Naive thymus-derived CD8-positive, alpha-beta T cell (primary cell): ENCODE results near the gene SPTSSA. TPM values are rescaled to one million over a fixed set of nuclear protein-coding genes. Genes with fewer than 3 reads are reported as not detected.
"Not testable (repeated sequence)": the region's sequence is repeated elsewhere in the genome, so short reads cannot be mapped to it uniquely, and the experiment has no call there.

ENCODE experiments used
- ATAC-seq, 2 donors: fragments of 150-1000 bp; cut with Tn5 transposase in 1 of 2; sonication (Bioruptor Pico), chemical (Tn5 transposase) in 1 of 2; 1 replicate in 1 of 2; 2 replicates in 1 of 2; pipeline ENCODE4 v1.10.0; 2021; ENCODE audit warnings: mild to moderate bottlenecking in 2 of 2, moderate library complexity in 2 of 2
- POLR2A ChIA-PET: fragments of 350-600 bp; sonication (Branson Sonifier 250); formaldehyde crosslinking; loops from one replicate; lab custom pipeline; 2021; ENCODE audit warnings: antibody characterized with exemption; lab: Charles Lee
- DNase-seq, 10 donors: peaks; one replicate each; pipeline versions ENCODE4 v3.0.0 to v3.0.0-alpha.2; 2020 to 2022
- H3K27ac Mint-ChIP-seq, 10 donors: one replicate each; pipeline ENCODE4 v1.8.0; 2020 to 2022; ENCODE audit warnings: mild to moderate bottlenecking in 10 of 10, mixed read lengths in 10 of 10, moderate library complexity in 4 of 10, inconsistent platforms in 1 of 10
- H3K27me3 Mint-ChIP-seq, 5 donors: one replicate each; pipeline ENCODE4 v1.8.0; 2021 to 2022; ENCODE audit warnings: mixed read lengths in 5 of 5
- H3K36me3 Mint-ChIP-seq, 3 donors: one replicate each; pipeline ENCODE4 v1.8.0; 2020 to 2022; ENCODE audit warnings: mixed read lengths in 3 of 3, mild to moderate bottlenecking in 2 of 3, inconsistent platforms in 1 of 3
- H3K4me1 Mint-ChIP-seq, 4 donors: one replicate each; pipeline ENCODE4 v1.8.0; 2021 to 2022; ENCODE audit warnings: mixed read lengths in 4 of 4
- H3K4me3 Mint-ChIP-seq, 10 donors: one replicate each; pipeline ENCODE4 v1.8.0; 2020 to 2022; ENCODE audit warnings: mild to moderate bottlenecking in 10 of 10, mixed read lengths in 10 of 10, moderate library complexity in 6 of 10, inconsistent platforms in 1 of 10
- H3K9me3 Mint-ChIP-seq, 9 donors: one replicate each; pipeline ENCODE4 v1.8.0; 2020 to 2022; ENCODE audit warnings: mixed read lengths in 9 of 9, mild to moderate bottlenecking in 3 of 9, inconsistent platforms in 1 of 9, moderate library complexity in 1 of 9
- polyA plus RNA-seq, 3 donors: library from polyadenylated mRNA; unstranded; fragments of 300-500 nt; fragmentation: Illumina TruSeq; gene quantifications; one replicate each; pipeline ENCODE4 v1.2.3, GENCODE V29; 2021
- total RNA-seq, 8 experiments: library from RNA in 2 of 8; stranded (reverse) in 2 of 8; gene quantifications; one replicate each; pipeline ENCODE4 v1.2.3 and lab custom pipeline; 2021 to 2026

SPTSSA gene
- total and polyA plus RNA-seq, 5 experiments from 2014 or later: 3.9 to 11.4 (median 7.4) TPM

DNA sequence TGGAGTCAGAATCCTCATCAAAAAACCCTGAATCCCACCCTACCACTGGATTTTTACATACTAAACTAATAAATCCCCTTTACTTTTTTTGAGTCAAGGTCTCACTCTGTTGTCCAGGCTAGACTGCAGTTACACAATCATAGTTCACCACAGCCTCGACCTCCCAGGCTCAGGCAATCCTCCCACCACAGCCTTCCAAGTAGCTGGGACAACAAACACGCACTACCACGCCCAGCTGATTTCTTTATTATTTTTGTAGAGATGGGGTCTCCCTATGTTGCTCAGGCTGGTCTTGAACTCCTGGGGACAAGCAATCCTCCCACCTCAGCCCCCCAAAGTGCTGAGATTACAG lies 24.3 kb downstream of the SPTSSA start:
- no peaks in the 10 kb centered on the region for H3K27me3 Mint-ChIP-seq

DNA sequence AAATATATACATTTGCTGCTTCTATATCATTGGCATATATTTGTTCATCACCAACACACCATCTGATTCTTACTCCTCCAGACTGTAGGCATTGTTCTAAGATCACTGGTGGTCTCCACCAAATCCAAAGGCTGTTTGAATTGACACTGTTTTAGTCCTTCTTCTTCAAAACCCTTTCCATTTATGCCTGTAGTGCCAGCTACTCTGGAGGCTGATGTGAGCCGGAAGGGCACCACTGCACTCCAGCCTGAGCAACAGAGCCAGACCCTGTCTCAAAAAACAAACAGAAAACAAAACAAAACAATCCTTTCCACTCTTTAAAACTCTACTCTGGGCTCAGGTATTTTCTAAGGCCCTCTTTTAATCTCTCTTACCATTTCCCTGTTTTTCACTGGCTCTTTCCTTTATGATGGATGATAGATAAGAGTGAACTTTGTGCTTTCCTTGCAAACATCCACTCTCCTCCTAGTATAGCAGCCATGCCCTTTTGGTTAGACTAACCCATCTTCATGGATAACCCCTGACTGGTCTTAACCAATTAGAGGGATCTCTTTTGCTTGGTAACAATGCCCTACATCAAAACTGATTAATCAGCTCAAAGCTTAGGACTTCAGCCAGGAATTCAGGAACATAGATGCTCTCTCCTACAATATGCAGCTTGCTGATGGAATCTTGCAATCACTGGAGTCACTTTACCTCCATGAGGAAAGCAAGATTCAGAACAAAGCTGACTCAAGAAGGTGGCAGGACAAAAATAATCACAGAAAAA lies 24.9 kb downstream of the SPTSSA start:
- no peaks in the 10 kb centered on the region for H3K27me3 Mint-ChIP-seq

More for the DNA sequence above, 24.3 kb downstream of the SPTSSA start:
- Mint-ChIP-seq H3K4me3 (no peak overlapping the region), H3K9me3 (no peaks in the 10 kb centered on the region), H3K27ac (peak overlapping the region in 1 of 10 donors; percentile 31), H3K36me3 (peaks cover 0 to 3% (median 0%) of the 10 kb centered on the region in 3 donors), H3K4me1 (peaks cover 5 to 19% (median 14%) of the 10 kb centered on the region in 4 donors)
- DNase-seq: no peak
- ATAC-seq: no peak
- POLR2A ChIA-PET: no interaction called here

DNA sequence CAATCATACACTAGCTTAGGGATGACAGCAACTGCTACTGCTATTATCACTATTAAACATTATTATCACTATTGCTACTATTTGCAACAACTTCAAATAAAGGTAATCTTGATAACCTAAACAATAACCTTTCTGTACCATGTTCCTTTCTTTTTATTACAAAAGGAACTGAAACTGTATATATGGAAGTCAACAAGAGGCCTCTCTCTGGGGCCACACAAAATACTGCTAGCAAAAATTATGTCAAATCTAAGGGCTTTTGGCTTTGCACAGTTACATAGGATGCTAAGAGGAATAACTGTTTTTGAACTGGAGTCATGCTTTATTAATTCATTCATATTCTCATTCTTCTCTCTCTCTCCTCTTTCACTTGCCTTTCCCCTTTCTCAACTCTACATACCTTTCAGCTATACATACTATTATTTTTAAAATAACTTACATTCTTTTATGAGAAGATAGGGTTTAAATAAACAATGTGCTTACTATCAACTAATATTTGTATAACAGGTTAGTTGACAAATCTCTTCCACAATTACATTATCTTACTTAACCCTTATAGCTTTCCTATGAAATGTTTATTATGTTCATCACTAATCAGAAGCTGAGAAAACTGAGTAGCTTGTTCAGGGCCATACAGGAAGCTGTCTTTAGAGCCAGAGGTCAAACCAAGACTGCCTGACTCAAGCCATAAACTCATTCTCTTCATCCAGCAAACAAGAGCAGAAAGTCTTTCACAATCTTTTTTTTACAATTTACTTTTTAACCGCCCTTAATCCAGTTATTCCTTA lies 25.7 kb downstream of the SPTSSA start:
- no peak for ATAC-seq
- POLR2A ChIA-PET: no interaction called here
- H3K27me3 Mint-ChIP-seq: no peaks in the 10 kb centered on the region
- no peak overlapping the region for H3K4me3 Mint-ChIP-seq
- H3K36me3 Mint-ChIP-seq: peaks cover 0 to 3% (median 0%) of the 10 kb centered on the region in 3 donors
- H3K9me3 Mint-ChIP-seq: no peaks in the 10 kb centered on the region
- peaks cover 4 to 19% (median 9%) of the 10 kb centered on the region in 4 donors for H3K4me1 Mint-ChIP-seq
- no peak for DNase-seq
- H3K27ac Mint-ChIP-seq: no peak overlapping the region

More for the DNA sequence above, 24.9 kb downstream of the SPTSSA start:
- H3K4me3 Mint-ChIP-seq: no peak overlapping the region
- POLR2A ChIA-PET: no interaction called here
- ATAC-seq (no peak), DNase-seq (no peak)
- H3K4me1 Mint-ChIP-seq: peaks cover 5 to 19% (median 14%) of the 10 kb centered on the region in 4 donors
- no peaks in the 10 kb centered on the region for H3K9me3 Mint-ChIP-seq
- peaks cover 0 to 3% (median 0%) of the 10 kb centered on the region in 3 donors for H3K36me3 Mint-ChIP-seq
- peak overlapping the region in 2 of 10 donors; percentile 29 to 64 for H3K27ac Mint-ChIP-seq

DNA sequence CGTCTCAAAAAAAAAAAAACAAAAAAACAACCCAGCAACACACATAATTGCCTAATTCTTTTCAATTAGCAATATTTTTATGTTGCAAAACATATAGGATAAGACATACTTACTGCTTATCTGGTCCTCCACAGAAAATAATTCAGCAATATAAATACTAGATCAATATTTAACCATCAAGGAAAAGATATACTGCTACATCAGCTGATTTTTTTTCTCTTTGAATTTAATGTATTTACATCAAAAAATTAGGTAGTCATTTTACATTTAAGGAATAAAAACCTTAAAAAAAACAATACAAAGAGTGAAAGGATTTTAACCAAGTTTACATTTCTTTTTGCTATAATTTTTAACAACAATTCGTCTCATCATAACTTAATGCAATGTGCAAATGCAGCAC lies 28.1 kb downstream of the SPTSSA start:
- H3K27ac Mint-ChIP-seq: no peak overlapping the region
- H3K4me3 Mint-ChIP-seq: no peak overlapping the region
- H3K9me3 Mint-ChIP-seq: peaks cover 0 to 14% (median 0%) of the 10 kb centered on the region in 9 donors
- no peaks in the 10 kb centered on the region for H3K36me3 Mint-ChIP-seq
- POLR2A ChIA-PET: no interaction called here
- no peak for ATAC-seq
- no peaks in the 10 kb centered on the region for H3K27me3 Mint-ChIP-seq
- DNase-seq: no peak
- H3K4me1 Mint-ChIP-seq: peaks cover 3 to 19% (median 7%) of the 10 kb centered on the region in 4 donors

DNA sequence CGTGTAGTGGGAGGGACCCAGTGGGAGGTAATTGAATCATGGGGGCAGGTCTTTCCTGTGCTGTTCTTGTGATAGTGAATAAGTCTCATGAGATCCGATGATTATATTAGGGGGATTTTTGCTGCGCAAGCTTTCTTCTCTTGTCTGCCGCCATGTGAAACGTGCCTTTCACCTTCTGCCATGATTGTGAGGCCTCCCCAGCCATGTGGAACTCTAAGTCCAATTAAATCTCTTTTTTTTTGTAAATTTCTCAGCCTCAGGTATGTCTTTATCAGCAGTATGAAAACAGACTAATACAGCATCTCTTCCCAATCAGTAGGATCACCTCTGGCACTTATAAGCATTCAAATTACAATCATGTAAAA lies 34.0 kb downstream of the SPTSSA start:
- DNase-seq, ATAC-seq, H3K4me1 Mint-ChIP-seq, H3K27me3 Mint-ChIP-seq, H3K36me3 Mint-ChIP-seq, H3K27ac Mint-ChIP-seq, H3K4me3 Mint-ChIP-seq, POLR2A ChIA-PET: not testable (repeated sequence)
- H3K9me3 Mint-ChIP-seq: peaks cover 0 to 14% (median 0%) of the 10 kb centered on the region in 9 donors

DNA sequence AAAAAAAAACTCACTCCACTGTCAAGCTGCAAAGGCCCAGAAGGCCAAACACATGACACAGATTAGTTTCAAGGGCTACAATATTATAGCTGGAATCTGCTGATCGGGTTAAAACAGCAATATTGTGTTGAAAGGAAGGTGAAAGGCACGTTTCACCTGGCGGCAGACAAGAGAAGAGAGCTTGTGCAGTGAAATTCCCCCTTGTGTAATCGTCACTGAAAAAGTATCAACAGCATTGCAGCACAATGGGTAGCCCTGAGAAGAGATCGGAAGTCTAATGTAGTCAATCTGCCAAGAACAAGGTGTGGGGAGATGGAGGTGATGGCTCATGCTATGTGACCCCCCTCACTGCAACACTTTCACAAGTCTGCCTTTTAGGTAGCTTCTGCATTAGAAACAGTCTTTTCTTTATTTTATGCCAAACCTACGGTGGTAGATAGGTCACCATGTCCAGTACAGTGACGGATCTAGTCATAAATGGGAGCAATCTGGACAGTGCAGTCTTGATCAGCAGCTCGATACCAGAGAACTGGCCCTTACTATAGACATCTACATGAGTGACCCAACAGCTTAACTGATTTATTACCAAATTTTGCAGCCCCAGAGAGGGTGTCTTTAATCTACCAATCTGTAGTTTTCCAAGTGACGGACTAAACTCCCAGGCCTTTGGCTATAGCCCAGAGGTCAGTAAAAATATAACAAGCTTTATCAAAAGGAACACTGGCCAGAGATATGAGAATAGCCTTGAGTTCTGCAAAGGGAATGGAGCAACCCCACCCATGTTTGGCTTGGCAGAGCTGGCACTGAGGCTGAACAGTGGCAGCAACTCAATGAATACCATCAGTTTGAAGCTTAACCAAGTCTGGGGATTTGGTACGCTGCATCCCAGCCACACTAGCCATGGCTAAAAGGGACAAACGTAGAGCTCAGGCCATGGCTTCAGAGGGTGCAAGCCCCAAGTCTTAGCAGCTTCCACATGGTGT lies 35.4 kb downstream of the SPTSSA start:
- ATAC-seq (no peak), DNase-seq (no peak)
- H3K27me3 Mint-ChIP-seq: peaks cover 0 to 10% (median 7%) of the 10 kb centered on the region in 5 donors
- peaks cover 0 to 2% (median 2%) of the 10 kb centered on the region in 3 donors for H3K36me3 Mint-ChIP-seq
- H3K4me3 Mint-ChIP-seq: no peak overlapping the region
- no peaks in the 10 kb centered on the region for H3K4me1 Mint-ChIP-seq
- no peak overlapping the region for H3K27ac Mint-ChIP-seq
- POLR2A ChIA-PET: no interaction called here
- peaks cover 0 to 18% (median 1%) of the 10 kb centered on the region in 9 donors for H3K9me3 Mint-ChIP-seq

DNA sequence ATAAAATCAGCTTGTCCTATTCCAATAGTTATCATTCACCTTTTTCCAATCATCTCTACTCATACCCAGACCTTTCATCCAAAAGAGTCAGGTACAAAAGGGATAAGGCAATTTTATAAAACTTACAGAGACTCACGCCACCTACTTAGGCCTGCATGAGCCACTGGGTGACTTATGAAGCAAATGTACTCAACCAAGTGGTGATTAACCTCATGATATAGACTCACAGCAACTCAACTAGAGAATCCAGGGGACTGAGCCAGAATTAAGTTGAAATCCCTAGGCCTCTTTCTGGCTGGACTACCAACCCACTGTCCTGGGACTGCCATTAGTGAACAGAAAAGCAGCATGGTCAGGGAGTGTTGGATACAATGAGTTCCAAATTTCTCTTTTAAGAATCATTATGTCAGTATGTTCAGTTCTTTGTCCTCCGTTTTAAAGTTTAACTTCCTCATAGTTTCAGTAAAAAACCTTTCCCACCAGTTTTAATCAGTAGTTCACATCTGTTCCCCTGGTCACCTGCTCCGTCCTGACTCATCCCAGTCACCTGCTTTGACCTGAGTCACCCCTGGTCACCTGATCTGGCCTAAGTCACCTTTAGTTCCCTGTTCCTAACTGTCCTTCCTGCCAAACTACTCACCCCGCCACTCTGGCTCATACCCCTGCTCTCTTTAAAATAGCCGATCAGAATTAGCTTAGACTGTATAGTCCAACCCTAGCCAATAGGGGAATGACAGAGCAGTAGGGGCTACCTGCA lies 36.8 kb downstream of the SPTSSA start:
- no peak for ATAC-seq
- no peak overlapping the region for H3K27ac Mint-ChIP-seq
- POLR2A ChIA-PET: no interaction called here
- DNase-seq: no peak
- H3K9me3 Mint-ChIP-seq: peaks cover 0 to 23% (median 13%) of the 10 kb centered on the region in 9 donors
- H3K4me1 Mint-ChIP-seq: no peaks in the 10 kb centered on the region
- peaks cover 0 to 10% (median 7%) of the 10 kb centered on the region in 5 donors for H3K27me3 Mint-ChIP-seq
- peaks cover 0 to 14% (median 2%) of the 10 kb centered on the region in 3 donors for H3K36me3 Mint-ChIP-seq
- no peak overlapping the region for H3K4me3 Mint-ChIP-seq

DNA sequence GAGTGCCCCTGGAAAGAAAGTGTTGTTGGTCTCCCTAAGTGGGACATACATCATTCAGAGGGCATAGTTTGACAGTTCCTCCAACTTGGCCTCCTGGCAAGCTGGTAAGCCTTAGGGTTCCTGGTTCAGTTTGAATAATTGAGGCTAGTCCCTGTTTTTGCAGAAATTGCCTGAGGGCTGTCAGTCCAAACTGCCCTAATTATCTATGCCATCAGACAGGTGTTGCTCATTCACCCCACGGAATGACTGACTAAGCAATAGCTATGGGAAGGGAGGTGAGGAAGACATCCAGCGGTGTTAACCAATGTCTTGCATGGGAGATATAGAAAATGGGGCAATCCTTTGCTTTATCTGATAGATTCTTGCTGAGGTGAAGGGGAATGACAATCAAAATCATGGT lies 37.6 kb downstream of the SPTSSA start:
- H3K4me1 Mint-ChIP-seq: no peaks in the 10 kb centered on the region
- H3K36me3 Mint-ChIP-seq: peaks cover 0 to 20% (median 2%) of the 10 kb centered on the region in 3 donors
- no peak overlapping the region for H3K4me3 Mint-ChIP-seq
- H3K27ac Mint-ChIP-seq: no peak overlapping the region
- POLR2A ChIA-PET: no interaction called here
- ATAC-seq (no peak), DNase-seq (no peak)
- H3K9me3 Mint-ChIP-seq: peaks cover 0 to 26% (median 15%) of the 10 kb centered on the region in 9 donors
- peaks cover 0 to 10% (median 7%) of the 10 kb centered on the region in 5 donors for H3K27me3 Mint-ChIP-seq

DNA sequence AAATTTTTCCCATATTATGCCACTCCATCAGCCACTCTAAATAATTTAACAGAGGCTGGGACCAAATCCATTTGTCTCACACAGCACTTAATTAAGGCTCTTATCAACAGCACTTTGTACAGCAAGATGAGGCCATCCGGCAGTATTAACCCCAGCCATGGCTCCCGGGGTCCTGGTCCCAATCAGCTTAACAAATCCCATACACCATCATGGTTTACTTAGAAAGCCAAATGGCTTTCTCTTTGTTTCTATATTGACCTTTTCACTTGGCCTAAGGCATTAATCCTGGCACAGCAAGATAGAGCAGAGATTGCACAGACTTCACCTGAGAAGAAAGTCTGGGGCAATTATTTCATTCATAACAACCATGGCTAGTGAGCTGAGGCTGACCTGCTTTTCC lies 38.6 kb downstream of the SPTSSA start:
- ATAC-seq: no peak
- Mint-ChIP-seq H3K36me3 (peaks cover 0 to 20% (median 2%) of the 10 kb centered on the region in 3 donors), H3K4me3 (no peak overlapping the region), H3K9me3 (peaks cover 0 to 24% (median 12%) of the 10 kb centered on the region in 9 donors), H3K27me3 (peaks cover 2 to 10% (median 7%) of the 10 kb centered on the region in 5 donors), H3K27ac (no peak overlapping the region), H3K4me1 (no peaks in the 10 kb centered on the region)
- no peak for DNase-seq
- POLR2A ChIA-PET: no interaction called here

DNA sequence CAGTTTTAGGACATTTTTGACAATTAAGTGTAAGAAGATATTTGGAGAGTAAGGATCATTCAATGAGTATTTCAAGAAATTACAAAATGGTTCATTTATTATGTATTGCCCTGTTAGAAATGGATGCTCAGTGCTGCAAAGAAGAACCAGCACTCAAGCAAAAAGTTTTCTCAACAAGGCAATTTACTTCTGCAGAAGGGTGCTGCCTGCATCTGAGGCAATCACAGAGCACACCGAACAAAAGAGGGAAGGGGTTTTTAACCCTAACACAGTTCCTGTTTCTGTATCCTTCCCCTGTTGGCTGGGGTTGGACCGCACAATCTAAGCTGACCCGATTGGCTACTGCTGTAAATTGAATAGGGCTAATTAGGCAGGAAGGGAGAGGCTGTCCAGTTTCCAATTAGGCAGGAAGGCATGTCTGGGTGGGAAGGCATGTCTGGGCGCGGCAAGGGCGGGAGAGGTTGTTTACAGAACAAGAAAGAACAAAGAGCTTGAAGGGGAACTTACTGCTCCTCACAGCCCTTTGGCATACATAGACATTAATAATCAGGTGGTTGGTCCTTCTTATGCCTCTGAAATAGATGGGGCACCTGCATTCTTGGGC lies 41.4 kb downstream of the SPTSSA start:
- no peak for DNase-seq
- Mint-ChIP-seq H3K4me3 (no peak overlapping the region), H3K27me3 (peaks cover 3 to 22% (median 5%) of the 10 kb centered on the region in 5 donors), H3K4me1 (no peaks in the 10 kb centered on the region), H3K27ac (no peak overlapping the region), H3K36me3 (peaks cover 0 to 24% (median 2%) of the 10 kb centered on the region in 3 donors), H3K9me3 (peaks cover 0 to 24% (median 12%) of the 10 kb centered on the region in 9 donors)
- no peak for ATAC-seq
- POLR2A ChIA-PET: no interaction called here

DNA sequence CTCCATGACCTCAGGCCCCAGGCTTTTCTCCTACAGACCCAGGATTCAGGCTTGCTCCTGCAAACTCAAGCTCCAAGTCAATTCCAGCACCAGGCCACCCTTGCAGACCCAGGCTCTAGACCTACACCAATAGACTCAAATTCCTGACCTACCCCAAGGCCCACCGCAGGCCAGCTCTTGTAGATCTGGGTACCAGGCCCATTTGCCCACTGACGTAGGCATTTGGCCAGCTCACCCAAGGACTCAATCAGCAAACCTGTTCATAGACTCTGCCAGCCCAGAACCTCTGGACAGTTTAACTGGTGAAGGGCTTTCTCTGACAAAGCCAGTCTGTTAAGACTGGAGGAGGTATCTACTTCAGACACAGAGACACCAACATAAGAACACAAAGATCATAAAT lies 52.3 kb downstream of the SPTSSA start:
- POLR2A ChIA-PET: no interaction called here
- Mint-ChIP-seq H3K36me3 (peaks cover 0 to 26% (median 2%) of the 10 kb centered on the region in 3 donors), H3K27me3 (peaks cover 3 to 9% (median 3%) of the 10 kb centered on the region in 5 donors), H3K4me3 (peak overlapping the region in 1 of 10 donors; percentile 14), H3K4me1 (no peaks in the 10 kb centered on the region), H3K27ac (no peak overlapping the region), H3K9me3 (peaks cover 0 to 41% (median 17%) of the 10 kb centered on the region in 9 donors)
- DNase-seq (no peak), ATAC-seq (no peak)
